T-cell (primary cell): ENCODE measurements around the gene PLXNB3. TPM values are rescaled to one million over a fixed set of nuclear protein-coding genes. Genes with fewer than 3 reads are reported as not detected.
"Not testable (repeated sequence)": the region's sequence is repeated elsewhere in the genome, so short reads cannot be mapped to it uniquely, and the experiment has no call there.

Experiments
- ATAC-seq, 4 experiments: fragments of 200-7000 bp in 3 of 4; fragments of 150-1000 bp in 1 of 4; cut with Tn5 transposase; replicated peaks in 1 of 4; 1 replicate in 3 of 4; 2 replicates in 1 of 4; pipeline ENCODE4 v1.10.0; 2021; ENCODE audit warnings: moderate library complexity in 3 of 4, mild to moderate bottlenecking in 2 of 4, moderate number of reproducible peaks in 1 of 4
- CTCF ChIA-PET, 2 donors: fragments of 300-600 bp; sonication (Branson Sonifier 250); formaldehyde crosslinking; loops; one replicate each; lab custom pipeline; 2022; ENCODE audit warnings: antibody characterized with exemption in 2 of 2; lab: Charles Lee
- POLR2A ChIA-PET, 2 donors: fragments of 300-600 bp; sonication (Branson Sonifier 250); formaldehyde crosslinking; loops; one replicate each; lab custom pipeline; 2022; ENCODE audit warnings: antibody characterized with exemption in 2 of 2; lab: Charles Lee
- DNase-seq, 35 experiments: peaks; one replicate each; pipeline versions ENCODE4 v3.0.0 to v3.0.0-alpha.2; 2013 to 2023
- H3K27ac ChIP-seq: one replicate; pipeline ENCODE4 v1.5.1; 2013; ENCODE audit warnings: low read length
- H3K27me3 ChIP-seq, 2 experiments: replicated peaks in 1 of 2; 1 replicate in 1 of 2; 2 replicates in 1 of 2; pipeline versions ENCODE4 v1.6.1 to v1.7.0; 2013; ENCODE audit warnings: low read length in 1 of 2, mixed read lengths in 1 of 2; ENCODE audit not compliant: control insufficient read depth in 2 of 2, insufficient read depth in 2 of 2; ENCODE audit errors: extremely low read depth in 1 of 2
- H3K36me3 ChIP-seq, 2 donors: 1 replicate in 1 of 2; 2 replicates in 1 of 2; pipeline versions ENCODE4 v1.6.1 to v1.7.0; 2013; ENCODE audit warnings: low read length in 1 of 2; ENCODE audit not compliant: control insufficient read depth in 2 of 2, insufficient read depth in 1 of 2; ENCODE audit errors: extremely low read depth in 1 of 2
- H3K4me1 ChIP-seq, 2 experiments: 1 replicate in 1 of 2; 2 replicates in 1 of 2; pipeline versions ENCODE4 v1.6.1 to v1.7.0; 2013; ENCODE audit warnings: low read length in 2 of 2, mixed read lengths in 1 of 2; ENCODE audit not compliant: insufficient read depth in 2 of 2, control insufficient read depth in 1 of 2; ENCODE audit errors: extremely low read depth in 1 of 2
- H3K4me3 ChIP-seq, 2 donors: 1 replicate in 1 of 2; 2 replicates in 1 of 2; pipeline versions ENCODE4 v1.5.1 to v1.7.0; 2013; ENCODE audit warnings: mild to moderate bottlenecking in 2 of 2, low read length in 1 of 2, moderate library complexity in 1 of 2; ENCODE audit not compliant: control insufficient read depth in 1 of 2; ENCODE audit errors: extremely low read depth in 1 of 2
- H3K9me3 ChIP-seq: 2 replicates; pipeline ENCODE4 v1.7.0; 2013
- H3K27ac Mint-ChIP-seq, 2 donors: one replicate each; pipeline ENCODE4 v1.8.0; 2020 to 2021; ENCODE audit warnings: mild to moderate bottlenecking in 2 of 2, mixed read lengths in 2 of 2
- H3K27me3 Mint-ChIP-seq, 2 donors: one replicate each; pipeline ENCODE4 v1.8.0; 2021 to 2022; ENCODE audit warnings: mixed read lengths in 2 of 2
- H3K36me3 Mint-ChIP-seq: one replicate; pipeline ENCODE4 v1.8.0; 2021; ENCODE audit warnings: mixed read lengths
- H3K4me1 Mint-ChIP-seq, 3 donors: one replicate each; pipeline ENCODE4 v1.8.0; 2020 to 2022; ENCODE audit warnings: mixed read lengths in 3 of 3, mild to moderate bottlenecking in 1 of 3
- H3K4me3 Mint-ChIP-seq, 3 donors: one replicate each; pipeline ENCODE4 v1.8.0; 2020 to 2022; ENCODE audit warnings: mild to moderate bottlenecking in 3 of 3, mixed read lengths in 3 of 3, moderate library complexity in 3 of 3
- H3K9me3 Mint-ChIP-seq, 3 donors: one replicate each; pipeline ENCODE4 v1.8.0; 2020 to 2022; ENCODE audit warnings: mixed read lengths in 3 of 3
- WGBS: methylation state at CpG from one replicate; pipeline ENCODE4 v1.1.5; 2013; ENCODE audit warnings: missing lambda C conversion rate; ENCODE audit not compliant: insufficient coverage; 5-methylcytosine and 5-hydroxymethylcytosine counted together
- total RNA-seq, 35 experiments: library from RNA in 6 of 35; stranded (reverse) in 6 of 35; fragments of 120-200 nt in 1 of 35; gene quantifications; one replicate each; pipeline versions ENCODE4 v1.2.1 to v1.2.4 and lab custom pipeline; 2013 to 2026

The PLXNB3 gene
- total RNA-seq, 5 donors from 2014 or later (not counting 1 experiment from before 2014, with no cell fraction given): 0.28 to 0.47 (median 0.43) TPM; not detected in 1

- ATAC-seq, H3K27ac ChIP-seq, H3K27me3 ChIP-seq, H3K36me3 Mint-ChIP-seq, DNase-seq, H3K9me3 ChIP-seq, H3K4me3 Mint-ChIP-seq, CTCF ChIA-PET, H3K9me3 Mint-ChIP-seq, H3K27ac Mint-ChIP-seq, H3K36me3 ChIP-seq, H3K4me3 ChIP-seq, POLR2A ChIA-PET: not testable (repeated sequence)
- Mint-ChIP-seq H3K4me1 (peaks cover 18 to 26% (median 20%) of the 10 kb centered on the region in 3 donors), H3K27me3 (peaks cover 4 to 12% of the 10 kb centered on the region in 2 donors)
- WGBS: no CpG with 5 or more reads among the region's 35 CpGs
- H3K4me1 ChIP-seq: peaks cover 2 to 39% of the 10 kb centered on the region in 2 experiments
Observed at GRCh38 chrX:153743468-153744209, 20.4 kb upstream of the PLXNB3 start.

GRCh38 chrX:153744210-153745066 is 19.6 kb upstream of the PLXNB3 start:
- no peak overlapping the region for H3K27ac ChIP-seq
- no peaks in the 10 kb centered on the region for H3K9me3 Mint-ChIP-seq
- POLR2A ChIA-PET: no interaction called here
- H3K4me1 Mint-ChIP-seq: peaks cover 15 to 23% (median 20%) of the 10 kb centered on the region in 3 donors
- H3K36me3 ChIP-seq: no peaks in the 10 kb centered on the region
- H3K4me3 ChIP-seq: no peak overlapping the region
- H3K4me3 Mint-ChIP-seq: peak overlapping the region in 1 of 3 donors; percentile 49
- H3K9me3 ChIP-seq: no peaks in the 10 kb centered on the region
- DNase-seq (peak in 4 of 35 experiments; percentile 16 to 44 (median 29)), ATAC-seq (no peak)
- H3K27me3 Mint-ChIP-seq: peaks cover 4 to 12% of the 10 kb centered on the region in 2 donors
- no peaks in the 10 kb centered on the region for H3K36me3 Mint-ChIP-seq
- WGBS: 29% methylated on average over 6 of the region's 38 CpGs
- no peak overlapping the region for H3K27ac Mint-ChIP-seq
- H3K4me1 ChIP-seq: peaks cover 2 to 32% of the 10 kb centered on the region in 2 experiments
- H3K27me3 ChIP-seq: peaks cover 0 to 10% of the 10 kb centered on the region in 2 experiments
- CTCF ChIA-PET: no interaction called here

DNA sequence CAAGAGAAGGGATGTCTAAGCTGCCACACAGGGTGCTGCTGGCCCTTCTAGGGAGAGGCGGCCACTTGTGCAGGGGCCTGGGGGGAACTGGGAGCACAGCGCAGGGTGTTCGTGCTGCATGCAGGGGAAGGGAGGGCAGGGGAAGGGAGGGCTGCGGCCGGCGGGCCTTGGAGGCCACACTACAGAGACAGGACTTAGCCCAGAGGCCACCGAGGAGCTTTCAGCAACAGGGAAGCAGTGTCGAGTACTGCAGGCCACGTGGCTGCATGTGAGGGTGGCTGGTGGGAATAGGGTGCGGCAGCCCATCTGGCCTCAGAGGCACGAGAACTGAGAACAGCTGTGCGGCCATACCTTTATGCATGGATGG is 19.0 kb upstream of the PLXNB3 start:
- H3K27ac ChIP-seq, H3K27ac Mint-ChIP-seq, POLR2A ChIA-PET, H3K9me3 ChIP-seq, H3K27me3 ChIP-seq, ATAC-seq, DNase-seq, H3K9me3 Mint-ChIP-seq, H3K36me3 Mint-ChIP-seq, H3K36me3 ChIP-seq, CTCF ChIA-PET, H3K4me3 ChIP-seq: not testable (repeated sequence)
- H3K4me1 ChIP-seq: peaks cover 0 to 25% of the 10 kb centered on the region in 2 experiments
- 80% methylated on average over 1 of the region's 12 CpGs for WGBS
- peaks cover 4 to 17% of the 10 kb centered on the region in 2 donors for H3K27me3 Mint-ChIP-seq
- H3K4me3 Mint-ChIP-seq: peak overlapping the region in 1 of 3 donors; percentile 49
- H3K4me1 Mint-ChIP-seq: peaks cover 9 to 16% (median 14%) of the 10 kb centered on the region in 3 donors

- Mint-ChIP-seq H3K27ac (no peak overlapping the region), H3K4me1 (peaks cover under 1 to 6% (median 4%) of the 10 kb centered on the region in 3 donors), H3K27me3 (peaks cover 4 to 19% of the 10 kb centered on the region in 2 donors), H3K36me3 (no peaks in the 10 kb centered on the region), H3K4me3 (no peak overlapping the region), H3K9me3 (no peaks in the 10 kb centered on the region)
- Histone ChIP-seq H3K36me3 (no peaks in the 10 kb centered on the region), H3K27ac (no peak overlapping the region), H3K27me3 (peaks cover 0 to 10% of the 10 kb centered on the region in 2 experiments), H3K9me3 (no peaks in the 10 kb centered on the region), H3K4me3 (no peak overlapping the region), H3K4me1 (peaks cover 0 to 12% of the 10 kb centered on the region in 2 experiments)
- no peak for DNase-seq
- CTCF ChIA-PET: no interaction called here
- POLR2A ChIA-PET: no interaction called here
- 83% methylated on average over 1 of the region's 3 CpGs for WGBS
- ATAC-seq: no peak
Observed at GRCh38 chrX:153746359-153746758, 17.7 kb upstream of the PLXNB3 start.

DNA sequence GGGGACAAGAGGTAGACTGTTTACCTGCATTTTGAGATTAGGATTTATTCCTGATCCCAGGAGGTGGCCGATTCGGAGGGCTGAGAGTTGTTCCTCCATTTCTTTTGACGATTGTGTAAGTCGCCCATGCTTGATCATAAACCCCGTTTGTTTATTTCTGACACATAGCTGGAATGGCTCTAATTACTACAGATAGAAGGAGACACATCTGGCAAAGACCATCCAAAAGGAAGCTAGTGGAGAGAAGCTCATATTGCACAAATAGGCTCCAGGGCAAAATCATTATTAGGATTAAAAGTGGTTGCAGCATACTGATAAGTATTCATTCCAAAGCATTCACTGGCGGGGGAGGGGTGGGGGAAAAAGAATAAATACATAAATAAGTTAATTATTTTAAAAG is 17.1 kb upstream of the PLXNB3 start:
- H3K4me1 ChIP-seq, H3K9me3 Mint-ChIP-seq, DNase-seq, H3K9me3 ChIP-seq, H3K27me3 ChIP-seq, H3K27ac ChIP-seq, POLR2A ChIA-PET, H3K4me3 Mint-ChIP-seq, CTCF ChIA-PET, H3K4me3 ChIP-seq, H3K27ac Mint-ChIP-seq, H3K4me1 Mint-ChIP-seq, H3K36me3 ChIP-seq, ATAC-seq, H3K36me3 Mint-ChIP-seq: not testable (repeated sequence)
- peaks cover 4 to 19% of the 10 kb centered on the region in 2 donors for H3K27me3 Mint-ChIP-seq
- WGBS: no CpG with 5 or more reads among the region's 6 CpGs

- H3K27ac Mint-ChIP-seq, H3K36me3 ChIP-seq, ATAC-seq, POLR2A ChIA-PET, H3K27me3 ChIP-seq, H3K4me3 Mint-ChIP-seq, H3K27ac ChIP-seq, DNase-seq, CTCF ChIA-PET, H3K4me3 ChIP-seq, H3K4me1 Mint-ChIP-seq, H3K4me1 ChIP-seq, H3K9me3 Mint-ChIP-seq, H3K9me3 ChIP-seq, H3K36me3 Mint-ChIP-seq: not testable (repeated sequence)
- 78% methylated on average over 4 of the region's 7 CpGs for WGBS
- H3K27me3 Mint-ChIP-seq: peaks cover 4 to 23% of the 10 kb centered on the region in 2 donors
Observed at GRCh38 chrX:153749017-153749416, 15.0 kb upstream of the PLXNB3 start.
